Measurements from ENCODE around the gene FRYL.
A peak's percentile ranks its signal among the peaks of the same experiment; 100 is the strongest.
"Not testable (repeated sequence)": the region's sequence is repeated elsewhere in the genome, so short reads cannot be mapped to it uniquely, and the experiment has no call there.

FRYL gene

DNA sequence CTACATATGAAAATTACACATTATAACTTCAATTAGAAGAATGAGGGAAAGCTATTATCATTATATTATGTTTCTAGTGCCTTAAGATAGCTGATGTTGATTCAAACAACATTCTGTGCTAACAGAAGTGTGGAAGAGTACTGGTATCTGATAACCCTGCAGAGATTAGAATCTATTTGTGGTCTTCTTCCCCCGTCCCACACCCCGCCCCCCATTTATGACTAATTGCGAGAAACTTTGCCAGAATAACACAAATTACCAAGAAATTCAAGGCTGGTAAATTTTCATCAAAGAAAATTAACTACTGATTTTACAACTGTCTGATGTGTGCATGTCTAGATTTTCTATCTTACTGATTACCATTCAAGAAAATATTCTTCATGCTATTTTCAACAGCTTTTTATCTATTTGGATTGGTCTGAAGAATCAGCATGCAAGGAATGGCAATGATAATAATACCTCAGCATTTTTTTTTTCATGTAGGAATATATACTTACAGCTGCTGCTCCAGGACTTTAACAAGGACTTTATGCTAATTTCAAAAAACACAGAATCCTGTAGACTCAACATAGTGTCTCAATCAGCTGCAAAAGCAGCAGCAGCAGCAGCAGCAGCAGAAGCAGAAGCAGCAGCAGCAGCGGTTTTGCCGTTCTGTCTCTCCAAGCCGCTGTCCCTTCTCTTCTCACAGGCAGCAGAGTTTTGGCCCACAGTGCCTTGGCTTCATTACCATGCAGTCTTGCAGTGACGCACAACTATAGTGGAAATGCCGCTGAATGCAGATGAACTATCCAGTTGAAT lies 126.7 kb downstream of the FRYL start:
- peak; percentile 34 for DNase-seq

- no peak for DNase-seq
Measured at GRCh38 chr4:48651914-48652313, 128.2 kb downstream of the FRYL start.

- DNase-seq, result no peak
Measured at GRCh38 chr4:48649505-48649904, 130.6 kb downstream of the FRYL start.

DNA sequence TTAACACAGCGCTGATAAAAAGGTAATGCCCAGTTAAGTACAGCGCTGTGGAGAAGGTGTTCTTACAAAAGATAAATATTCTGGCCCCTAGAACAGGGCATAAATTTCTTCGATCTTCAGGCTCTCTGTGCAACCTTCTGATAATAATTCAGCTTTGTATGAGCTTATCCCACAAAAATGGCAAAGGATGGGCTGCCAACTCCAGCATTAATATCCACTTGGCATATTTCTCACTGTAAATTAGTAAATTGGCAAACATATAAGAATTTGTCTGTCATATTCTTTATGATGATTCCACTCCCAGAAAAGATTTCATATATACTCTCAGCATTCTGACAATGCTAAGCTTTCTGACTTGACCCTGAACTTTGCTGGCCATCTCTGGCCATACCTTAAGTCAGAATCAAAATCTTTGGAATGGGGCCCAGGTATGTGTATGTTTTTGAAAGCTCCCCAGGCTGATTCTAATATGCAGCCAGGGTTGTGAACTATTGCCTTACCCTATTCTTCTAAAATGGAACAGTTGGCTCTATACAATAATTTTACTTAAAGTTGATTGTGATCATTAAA lies 134.8 kb downstream of the FRYL start:
- DNase-seq, result no peak

DNA sequence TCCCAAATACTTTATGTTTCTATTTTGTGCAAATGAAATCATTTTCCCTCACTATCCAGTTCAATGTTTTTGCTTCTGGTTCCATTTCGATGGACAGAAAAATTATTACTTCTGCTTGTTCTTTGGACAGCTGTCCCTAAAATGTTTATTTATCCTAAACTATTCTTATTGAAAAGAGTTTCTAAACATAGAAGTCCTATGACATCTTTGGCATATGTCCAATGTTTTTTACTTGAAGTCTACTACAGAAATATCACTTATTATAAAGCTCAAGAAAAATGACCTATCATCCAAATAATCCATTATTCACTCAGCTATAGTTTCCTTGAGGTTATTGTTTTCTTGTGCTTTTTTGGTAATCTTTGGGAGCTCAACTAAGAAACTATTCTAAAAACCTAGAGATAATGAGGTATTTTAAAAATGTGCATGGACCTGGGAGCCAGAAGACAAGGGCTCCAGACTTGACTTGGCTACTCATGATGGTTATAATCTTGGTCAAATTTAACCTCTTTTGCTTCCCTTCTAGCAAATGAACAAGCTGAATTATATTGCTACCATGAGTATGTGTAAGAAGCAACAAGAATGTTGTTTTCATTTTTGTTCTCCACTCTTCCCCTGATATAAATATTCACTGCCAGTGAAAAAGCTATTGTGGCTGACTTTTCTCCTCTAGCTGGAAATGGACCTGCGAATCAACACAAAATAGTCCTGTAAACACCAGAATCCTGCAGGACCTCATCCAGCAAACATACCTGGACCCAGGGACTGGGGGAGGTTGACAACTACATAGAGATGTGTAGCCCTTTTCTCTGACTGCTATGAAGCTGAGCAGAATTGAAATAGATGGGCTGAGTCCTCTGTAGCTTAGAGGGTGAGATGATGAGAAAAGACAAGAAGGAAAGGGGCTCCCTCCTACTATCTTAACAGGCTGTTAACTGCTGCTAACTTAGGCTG lies 137.4 kb downstream of the FRYL start:
- no peak for DNase-seq

DNA sequence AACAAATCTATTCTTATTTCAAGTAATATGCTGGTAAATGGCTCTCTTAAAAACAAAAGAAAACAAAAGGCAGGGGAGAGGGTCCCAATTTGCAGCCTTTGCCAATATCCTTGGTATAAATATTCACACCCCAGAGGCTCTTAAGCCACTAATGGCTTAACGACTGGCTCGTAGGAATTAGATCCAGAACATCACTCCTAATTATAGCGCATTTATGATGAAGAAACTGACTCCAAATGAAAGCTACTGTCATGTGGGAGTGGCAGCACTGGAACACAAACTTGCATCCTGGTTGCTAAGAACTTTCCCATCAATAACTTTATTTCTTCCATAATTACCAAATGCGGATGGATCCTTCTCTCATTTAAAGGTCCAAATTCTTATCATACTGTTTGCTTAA lies 138.7 kb downstream of the FRYL start:
- no peak for DNase-seq

GRCh38 chr4:48640699-48641098 lies 139.4 kb downstream of the FRYL start:
- DNase-seq, result no peak

DNA sequence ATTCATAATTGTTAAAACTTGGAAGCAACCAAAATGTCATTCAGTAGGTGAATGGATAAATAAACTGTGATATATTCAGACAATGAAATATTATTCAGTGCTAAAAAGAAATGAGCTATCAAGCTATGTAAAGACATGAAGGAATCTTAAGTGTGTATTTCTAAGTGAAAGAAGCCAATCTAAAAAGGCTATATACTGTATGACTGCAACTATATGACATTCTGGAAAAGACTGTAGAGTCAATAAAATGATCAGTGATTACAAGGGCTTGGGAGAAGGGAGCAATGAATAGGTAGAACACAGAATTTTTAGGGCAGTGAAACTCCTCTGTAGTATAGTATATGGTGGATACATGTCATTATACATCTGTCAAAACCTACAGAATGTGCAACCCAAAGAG lies 139.9 kb downstream of the FRYL start:
- no peak for DNase-seq

DNA sequence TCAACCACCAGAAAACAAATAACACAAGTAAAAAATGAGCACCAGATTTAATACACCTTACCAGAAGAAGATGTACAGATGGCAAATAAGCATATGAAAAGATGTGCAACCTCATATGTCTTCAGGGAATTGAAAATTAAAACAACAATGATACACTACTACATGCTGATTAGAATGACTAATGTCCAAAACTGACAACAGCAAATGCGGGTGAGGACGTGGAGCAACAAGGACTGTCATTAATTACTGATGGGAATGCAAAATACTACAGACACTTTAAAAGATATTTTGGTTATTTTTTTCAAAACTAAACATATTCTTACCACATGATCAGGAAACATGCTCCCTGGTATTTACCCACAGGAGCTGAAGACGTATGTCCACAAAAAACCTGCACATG lies 140.3 kb downstream of the FRYL start:
- DNase-seq, result no peak

DNA sequence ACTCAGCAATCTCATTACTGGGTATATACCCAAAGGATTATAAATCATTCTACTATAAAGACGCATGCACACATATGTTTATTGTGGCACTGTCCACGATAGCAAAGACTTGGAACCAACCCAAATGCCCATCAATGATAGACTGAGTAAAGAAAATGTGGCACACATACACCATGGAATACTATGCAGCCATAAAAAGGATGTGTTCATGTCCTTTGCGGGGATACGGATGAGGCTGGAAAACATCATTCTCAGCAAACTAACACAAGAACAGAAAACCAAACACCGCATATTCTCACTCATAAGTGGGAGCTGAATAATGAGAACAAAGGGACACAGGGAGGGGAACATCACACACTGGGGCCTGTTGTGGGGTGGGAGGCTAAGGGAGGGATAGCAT lies 141.5 kb downstream of the FRYL start:
- not testable (repeated sequence) for DNase-seq

DNA sequence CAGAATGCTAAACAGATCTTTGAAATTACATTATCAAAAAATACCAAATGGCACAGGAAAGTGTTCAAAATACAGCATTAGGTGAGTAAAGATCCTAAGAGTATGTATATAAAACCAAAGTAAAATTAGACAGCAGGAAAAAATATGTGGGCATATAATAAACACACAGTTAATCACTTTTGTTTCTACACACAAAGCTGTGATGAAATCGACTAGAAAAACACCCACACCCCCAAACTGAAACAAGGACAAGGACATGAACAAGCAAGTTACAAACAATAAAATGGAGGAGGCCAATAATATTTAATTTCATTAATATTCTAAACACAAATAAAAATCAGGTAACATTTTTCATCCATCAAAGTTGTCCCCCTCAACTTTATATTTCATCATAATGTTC lies 143.2 kb downstream of the FRYL start:
- no peak for DNase-seq

- DNase-seq, result no peak
Measured at GRCh38 chr4:48635980-48636379, 144.1 kb downstream of the FRYL start.

GRCh38 chr4:48635310-48635709 lies 144.8 kb downstream of the FRYL start:
- no peak for DNase-seq

- DNase-seq, result no peak
Measured at GRCh38 chr4:48634688-48635308, 145.3 kb downstream of the FRYL start.

DNA sequence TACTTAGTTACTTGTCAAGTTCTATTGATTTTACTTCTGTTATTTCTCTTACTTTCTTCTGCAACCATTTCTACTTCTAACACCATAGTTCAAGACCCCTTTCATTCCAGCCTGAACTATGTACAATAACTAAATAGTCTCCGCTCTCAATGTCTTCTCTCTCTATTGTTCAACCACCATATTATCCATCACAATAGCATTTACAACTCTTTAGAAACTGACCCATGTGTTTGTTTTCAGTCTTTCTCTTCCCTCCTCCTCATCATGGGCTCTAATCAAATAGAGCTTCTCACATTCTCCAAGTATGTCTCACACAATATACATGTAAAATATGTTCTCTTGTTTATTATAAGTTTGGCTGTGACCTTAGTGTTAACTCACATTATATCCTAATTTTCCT lies 146.4 kb downstream of the FRYL start:
- DNase-seq, result no peak

DNA sequence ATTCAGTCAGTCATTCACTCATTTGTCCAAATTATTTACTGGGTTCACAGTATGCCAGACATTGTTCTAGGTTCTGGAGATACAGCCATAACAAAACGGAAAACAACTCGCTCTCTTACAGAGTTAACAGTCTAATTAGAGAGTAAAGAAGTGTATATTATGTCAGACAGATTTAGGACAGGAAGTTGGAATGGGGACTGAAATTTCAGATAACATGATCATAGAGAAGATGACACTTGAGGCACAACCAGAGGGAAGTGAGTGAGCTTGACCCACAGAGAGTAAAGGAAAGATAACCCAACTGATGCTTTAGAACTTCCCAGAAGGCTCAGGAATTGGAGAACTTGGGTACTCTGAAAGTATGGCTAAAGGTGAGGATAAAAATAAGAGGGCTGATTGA lies 150.6 kb downstream of the FRYL start:
- DNase-seq, result no peak

DNA sequence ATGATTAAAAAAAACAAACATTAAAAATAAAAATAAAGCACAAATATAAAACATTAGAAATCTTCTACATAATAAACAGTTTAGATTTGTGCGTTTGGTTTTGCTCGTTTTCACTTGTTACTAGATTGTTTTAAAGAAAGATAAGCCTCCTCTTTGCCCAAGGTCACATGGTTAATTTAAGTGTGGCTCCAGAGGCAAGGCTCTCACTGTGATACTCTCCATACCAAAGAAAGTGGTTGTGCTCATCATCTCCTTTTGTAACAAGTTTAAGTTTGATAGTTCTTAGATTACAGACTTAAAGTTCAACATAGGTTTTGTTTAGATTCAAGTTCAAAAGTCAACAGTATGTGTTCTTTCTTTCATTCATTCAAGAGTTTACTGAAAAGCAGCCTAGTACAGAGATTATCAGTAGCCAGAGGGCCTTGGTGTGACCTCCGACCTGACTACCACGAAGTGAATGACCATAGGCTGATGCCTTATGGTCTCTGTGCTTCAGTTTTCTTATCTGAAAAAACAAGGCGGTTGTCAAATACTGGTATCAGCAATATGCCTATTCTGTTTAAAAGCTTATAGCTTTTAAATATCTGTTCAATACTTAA lies 156.8 kb downstream of the FRYL start:
- no peak for DNase-seq

DNA sequence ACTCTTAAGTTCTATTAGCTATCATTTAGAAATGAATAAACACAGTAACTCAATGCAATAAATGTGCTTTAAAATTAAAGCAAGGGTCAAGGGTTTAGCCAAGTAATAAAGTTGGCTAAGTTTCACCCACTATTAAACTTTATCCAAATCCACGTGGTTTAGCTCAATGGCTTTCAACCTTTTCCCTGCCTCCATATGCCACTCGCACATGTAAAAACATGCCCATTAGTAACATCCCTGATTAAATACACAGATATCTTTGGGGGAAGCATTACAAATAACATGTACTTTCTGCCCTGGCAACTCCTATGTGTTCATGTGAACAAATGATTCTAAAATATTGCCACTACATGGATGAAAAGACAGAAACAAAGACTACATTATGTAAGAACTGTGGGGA lies 159.2 kb downstream of the FRYL start:
- DNase-seq, result no peak

GRCh38 chr4:48620093-48620492 lies 160.0 kb downstream of the FRYL start:
- DNase-seq, result no peak

GRCh38 chr4:48604527-48604926 lies 175.6 kb downstream of the FRYL start:
- DNase-seq, result no peak

GRCh38 chr4:48604041-48604440 lies 176.0 kb downstream of the FRYL start:
- no peak for DNase-seq

- no peak for DNase-seq
Measured at GRCh38 chr4:48603366-48604003, 176.6 kb downstream of the FRYL start.

Measured in retina (tissue), 1 donor.